H1 (cell line): ENCODE measurements around the gene MYCBPAP. TPM values are rescaled to one million over a fixed set of nuclear protein-coding genes. Genes with fewer than 3 reads are reported as not detected.

Experiments used
- CHD1 ChIP-seq: IDR thresholded peaks from 2 replicates; pipeline ENCODE4 v1.6.1; 2012; ENCODE audit warnings: low read depth, low read length, improper control_type of control experiment
- polyA plus RNA-seq, 7 experiments: library from polyadenylated mRNA; depleted of rRNA in 3 of 7; stranded (reverse) in 5 of 7; unstranded in 2 of 7; fragments of >200 nt in 5 of 7; fragments of 200-250 nt in 2 of 7; gene quantifications; 1 replicate in 5 of 7; 2 replicates in 1 of 7; 4 replicates in 1 of 7; pipeline versions ENCODE4 v1.2.1 to v1.2.3, GENCODE V29; 2011 to 2013; ENCODE audit warnings: missing spikeins in 2 of 7, mixed read lengths in 2 of 7
- total RNA-seq: library from RNA; stranded (reverse); fragmentation: NEBNext Ultra II Directional; extraction: Animal tissue kit (Norgen Biotek cat#: 25700); gene quantifications from 2 replicates; pipeline ENCODE4 v1.2.1, GENCODE V29; 2021
- TF ChIP-seq, protein P1 (sequence below): fragments of 300-600 bp; sonication (generic); IDR thresholded peaks from 2 replicates; pipeline ENCODE4 v1.7.1; 2012; ENCODE audit warnings: low read length, moderate library complexity, mild to moderate bottlenecking, inconsistent platforms; ENCODE audit not compliant: insufficient replicate concordance

The MYCBPAP gene
- total and polyA plus RNA-seq, 2 of the 8 experiments (the other 6 are each of a cell fraction or from before 2014, with no cell fraction given): 0.89 to 3.3 TPM

DNA sequence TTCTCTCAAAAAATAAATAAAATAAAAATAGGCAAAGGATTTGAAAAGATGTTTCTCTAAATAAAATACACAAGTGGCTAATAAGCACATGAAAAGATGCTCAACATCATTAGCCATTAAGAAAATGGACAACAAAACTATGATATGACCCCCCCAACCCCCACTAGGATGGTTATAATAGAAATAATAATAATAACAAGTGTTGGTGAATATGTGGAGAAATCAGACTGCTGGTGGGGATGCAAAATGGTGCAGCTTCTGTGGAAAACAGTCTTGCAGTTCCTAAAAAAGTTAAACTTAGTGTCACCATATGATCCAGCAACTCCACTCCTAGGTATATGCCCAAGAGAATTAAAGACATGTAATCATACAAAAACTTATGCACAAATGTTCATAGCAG lies 9.0 kb upstream of the MYCBPAP start (continued):
- TF ChIP-seq, protein P1, sequence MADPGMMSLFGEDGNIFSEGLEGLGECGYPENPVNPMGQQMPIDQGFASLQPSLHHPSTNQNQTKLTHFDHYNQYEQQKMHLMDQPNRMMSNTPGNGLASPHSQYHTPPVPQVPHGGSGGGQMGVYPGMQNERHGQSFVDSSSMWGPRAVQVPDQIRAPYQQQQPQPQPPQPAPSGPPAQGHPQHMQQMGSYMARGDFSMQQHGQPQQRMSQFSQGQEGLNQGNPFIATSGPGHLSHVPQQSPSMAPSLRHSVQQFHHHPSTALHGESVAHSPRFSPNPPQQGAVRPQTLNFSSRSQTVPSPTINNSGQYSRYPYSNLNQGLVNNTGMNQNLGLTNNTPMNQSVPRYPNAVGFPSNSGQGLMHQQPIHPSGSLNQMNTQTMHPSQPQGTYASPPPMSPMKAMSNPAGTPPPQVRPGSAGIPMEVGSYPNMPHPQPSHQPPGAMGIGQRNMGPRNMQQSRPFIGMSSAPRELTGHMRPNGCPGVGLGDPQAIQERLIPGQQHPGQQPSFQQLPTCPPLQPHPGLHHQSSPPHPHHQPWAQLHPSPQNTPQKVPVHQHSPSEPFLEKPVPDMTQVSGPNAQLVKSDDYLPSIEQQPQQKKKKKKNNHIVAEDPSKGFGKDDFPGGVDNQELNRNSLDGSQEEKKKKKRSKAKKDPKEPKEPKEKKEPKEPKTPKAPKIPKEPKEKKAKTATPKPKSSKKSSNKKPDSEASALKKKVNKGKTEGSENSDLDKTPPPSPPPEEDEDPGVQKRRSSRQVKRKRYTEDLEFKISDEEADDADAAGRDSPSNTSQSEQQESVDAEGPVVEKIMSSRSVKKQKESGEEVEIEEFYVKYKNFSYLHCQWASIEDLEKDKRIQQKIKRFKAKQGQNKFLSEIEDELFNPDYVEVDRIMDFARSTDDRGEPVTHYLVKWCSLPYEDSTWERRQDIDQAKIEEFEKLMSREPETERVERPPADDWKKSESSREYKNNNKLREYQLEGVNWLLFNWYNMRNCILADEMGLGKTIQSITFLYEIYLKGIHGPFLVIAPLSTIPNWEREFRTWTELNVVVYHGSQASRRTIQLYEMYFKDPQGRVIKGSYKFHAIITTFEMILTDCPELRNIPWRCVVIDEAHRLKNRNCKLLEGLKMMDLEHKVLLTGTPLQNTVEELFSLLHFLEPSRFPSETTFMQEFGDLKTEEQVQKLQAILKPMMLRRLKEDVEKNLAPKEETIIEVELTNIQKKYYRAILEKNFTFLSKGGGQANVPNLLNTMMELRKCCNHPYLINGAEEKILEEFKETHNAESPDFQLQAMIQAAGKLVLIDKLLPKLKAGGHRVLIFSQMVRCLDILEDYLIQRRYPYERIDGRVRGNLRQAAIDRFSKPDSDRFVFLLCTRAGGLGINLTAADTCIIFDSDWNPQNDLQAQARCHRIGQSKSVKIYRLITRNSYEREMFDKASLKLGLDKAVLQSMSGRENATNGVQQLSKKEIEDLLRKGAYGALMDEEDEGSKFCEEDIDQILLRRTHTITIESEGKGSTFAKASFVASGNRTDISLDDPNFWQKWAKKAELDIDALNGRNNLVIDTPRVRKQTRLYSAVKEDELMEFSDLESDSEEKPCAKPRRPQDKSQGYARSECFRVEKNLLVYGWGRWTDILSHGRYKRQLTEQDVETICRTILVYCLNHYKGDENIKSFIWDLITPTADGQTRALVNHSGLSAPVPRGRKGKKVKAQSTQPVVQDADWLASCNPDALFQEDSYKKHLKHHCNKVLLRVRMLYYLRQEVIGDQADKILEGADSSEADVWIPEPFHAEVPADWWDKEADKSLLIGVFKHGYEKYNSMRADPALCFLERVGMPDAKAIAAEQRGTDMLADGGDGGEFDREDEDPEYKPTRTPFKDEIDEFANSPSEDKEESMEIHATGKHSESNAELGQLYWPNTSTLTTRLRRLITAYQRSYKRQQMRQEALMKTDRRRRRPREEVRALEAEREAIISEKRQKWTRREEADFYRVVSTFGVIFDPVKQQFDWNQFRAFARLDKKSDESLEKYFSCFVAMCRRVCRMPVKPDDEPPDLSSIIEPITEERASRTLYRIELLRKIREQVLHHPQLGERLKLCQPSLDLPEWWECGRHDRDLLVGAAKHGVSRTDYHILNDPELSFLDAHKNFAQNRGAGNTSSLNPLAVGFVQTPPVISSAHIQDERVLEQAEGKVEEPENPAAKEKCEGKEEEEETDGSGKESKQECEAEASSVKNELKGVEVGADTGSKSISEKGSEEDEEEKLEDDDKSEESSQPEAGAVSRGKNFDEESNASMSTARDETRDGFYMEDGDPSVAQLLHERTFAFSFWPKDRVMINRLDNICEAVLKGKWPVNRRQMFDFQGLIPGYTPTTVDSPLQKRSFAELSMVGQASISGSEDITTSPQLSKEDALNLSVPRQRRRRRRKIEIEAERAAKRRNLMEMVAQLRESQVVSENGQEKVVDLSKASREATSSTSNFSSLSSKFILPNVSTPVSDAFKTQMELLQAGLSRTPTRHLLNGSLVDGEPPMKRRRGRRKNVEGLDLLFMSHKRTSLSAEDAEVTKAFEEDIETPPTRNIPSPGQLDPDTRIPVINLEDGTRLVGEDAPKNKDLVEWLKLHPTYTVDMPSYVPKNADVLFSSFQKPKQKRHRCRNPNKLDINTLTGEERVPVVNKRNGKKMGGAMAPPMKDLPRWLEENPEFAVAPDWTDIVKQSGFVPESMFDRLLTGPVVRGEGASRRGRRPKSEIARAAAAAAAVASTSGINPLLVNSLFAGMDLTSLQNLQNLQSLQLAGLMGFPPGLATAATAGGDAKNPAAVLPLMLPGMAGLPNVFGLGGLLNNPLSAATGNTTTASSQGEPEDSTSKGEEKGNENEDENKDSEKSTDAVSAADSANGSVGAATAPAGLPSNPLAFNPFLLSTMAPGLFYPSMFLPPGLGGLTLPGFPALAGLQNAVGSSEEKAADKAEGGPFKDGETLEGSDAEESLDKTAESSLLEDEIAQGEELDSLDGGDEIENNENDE: no peak
- TF ChIP-seq CHD1: no peak
